GM10847 (cell line): ENCODE results near the gene TSTD1.

Source experiments
- POLR2A ChIP-seq: IDR thresholded peaks from 2 replicates; pipeline ENCODE4 v1.6.1; 2011; ENCODE audit not compliant: insufficient read length; ENCODE audit errors: extremely low read depth

The TSTD1 gene

GRCh38 chr1:161047436-161048420, 9.0 kb upstream of the TSTD1 start:
- TF ChIP-seq POLR2A = no peak

GRCh38 chr1:161046605-161047228, 8.0 kb upstream of the TSTD1 start:
- TF ChIP-seq POLR2A = no peak

DNA sequence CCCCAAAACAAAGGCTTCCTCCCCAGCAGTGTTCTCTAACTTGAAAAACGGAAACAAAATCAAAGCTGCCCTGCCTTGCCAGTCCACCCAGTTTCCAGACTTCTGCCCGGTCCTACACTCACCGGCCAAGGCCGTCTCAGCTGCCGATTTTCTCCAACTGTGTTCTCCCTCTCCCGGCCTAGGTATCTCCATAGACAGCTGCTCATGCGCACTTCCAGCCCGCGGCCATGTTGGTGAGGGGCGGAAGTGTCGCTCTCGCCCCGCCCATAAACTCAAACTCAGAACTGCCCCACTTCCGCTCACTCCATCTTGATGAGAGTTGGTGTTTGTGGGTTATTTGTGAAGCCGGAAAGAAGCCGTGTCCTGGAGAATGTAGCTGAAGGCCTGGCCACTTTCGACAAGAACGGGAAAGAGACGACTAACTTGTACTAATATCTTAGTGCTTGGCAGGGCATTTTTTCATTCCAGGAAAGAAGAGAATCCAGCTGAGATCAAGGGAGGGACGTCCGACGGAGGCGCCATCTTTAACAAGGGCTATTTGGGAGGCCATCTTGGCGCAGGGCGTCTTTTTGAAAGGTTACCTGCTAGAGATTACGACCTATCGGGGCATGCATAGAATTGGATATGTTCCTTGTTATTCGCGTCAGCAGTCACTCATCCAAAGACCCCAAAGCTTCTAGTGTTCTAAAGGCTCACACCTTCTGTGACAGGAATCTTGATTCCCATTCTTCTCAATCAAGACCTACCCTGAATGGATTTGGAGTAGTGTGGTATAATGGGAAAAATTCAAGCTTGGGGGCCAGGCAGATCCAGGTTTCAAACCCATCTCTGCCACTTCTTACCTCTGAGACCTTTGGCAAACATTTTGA, 7.2 kb upstream of the TSTD1 start, which contains the start of gene USF1:
TSS of gene USF1 (minus strand) at position 242 of the 869 bp plus-strand sequence. CDS start 2,702 bp downstream, outside the sequence.
- peak; percentile 57 for TF ChIP-seq POLR2A

GRCh38 chr1:161044908-161045735, 6.4 kb upstream of the TSTD1 start:
- peak; percentile 26 for TF ChIP-seq POLR2A

GRCh38 chr1:161044535-161044907, 5.8 kb upstream of the TSTD1 start:
- TF ChIP-seq POLR2A = no peak

- no peak for TF ChIP-seq POLR2A
Measured at GRCh38 chr1:161039546-161039945, 782 bp upstream of the TSTD1 start.

DNA sequence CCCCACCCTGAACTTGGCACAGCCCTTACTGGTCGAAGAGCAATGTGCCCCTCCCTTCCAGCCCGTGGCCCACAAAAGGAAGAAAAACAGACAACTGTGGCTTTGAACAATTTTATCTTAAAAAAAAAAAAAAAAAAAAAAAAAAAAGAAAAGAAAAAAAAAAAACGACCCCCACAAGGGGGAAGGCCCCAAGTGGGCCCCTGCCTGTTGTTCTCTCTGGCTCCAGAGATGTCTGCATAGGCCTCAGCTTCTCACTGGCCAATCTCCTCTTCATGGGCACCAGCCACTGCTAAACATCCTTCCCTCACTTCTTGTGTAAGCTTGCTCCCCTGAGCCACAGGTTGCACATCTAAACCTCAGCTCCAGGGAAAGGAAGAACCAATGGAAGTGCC, 386 bp upstream of the TSTD1 start:
- TF ChIP-seq POLR2A = no peak

- no peak for TF ChIP-seq POLR2A
Measured at GRCh38 chr1:161037661-161038522, 872 bp downstream of the TSTD1 start.

GRCh38 chr1:161033751-161034150, 5.0 kb downstream of the TSTD1 start:
- no peak for TF ChIP-seq POLR2A

DNA sequence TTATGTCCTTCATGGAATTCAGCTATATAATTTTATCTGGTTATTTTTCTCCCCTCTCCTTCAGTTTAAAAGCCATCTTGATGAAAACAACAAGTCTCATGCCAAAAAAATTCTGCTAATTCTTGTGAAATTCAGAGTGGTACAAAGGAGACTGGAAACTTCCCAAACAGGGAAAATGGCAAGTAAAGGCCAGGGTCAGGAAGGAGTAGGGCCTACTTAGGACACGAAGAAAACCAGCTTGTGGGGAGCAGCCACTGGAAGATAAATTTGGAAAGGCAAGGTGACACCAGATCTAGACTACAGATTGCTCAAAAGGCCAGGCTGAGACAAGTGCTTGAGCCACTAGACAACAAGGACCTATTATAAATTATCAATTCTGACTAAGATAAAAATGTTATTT, 6.4 kb downstream of the TSTD1 start:
- no peak for TF ChIP-seq POLR2A

- no peak for TF ChIP-seq POLR2A
Measured at GRCh38 chr1:161031874-161032273, 6.9 kb downstream of the TSTD1 start.

DNA sequence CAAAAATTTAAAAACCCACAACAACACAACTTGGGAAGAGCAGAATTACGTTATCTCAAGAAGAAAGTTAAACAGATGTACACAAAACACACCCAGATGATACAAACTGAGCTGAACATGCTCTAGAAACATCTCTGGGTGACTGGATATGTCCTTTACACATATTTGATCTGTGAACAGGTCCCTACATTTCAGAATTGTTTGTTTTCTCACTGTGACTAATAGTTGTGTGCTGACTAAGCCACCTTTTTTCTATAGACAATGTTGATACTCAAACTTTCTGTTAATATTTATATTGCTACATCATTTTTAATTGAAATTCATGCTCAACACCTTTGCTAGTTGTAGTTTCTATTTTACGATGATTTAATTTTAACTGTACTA, 16.8 kb downstream of the TSTD1 start:
- TF ChIP-seq POLR2A = no peak

GRCh38 chr1:161021165-161021969, 17.4 kb downstream of the TSTD1 start:
- TF ChIP-seq POLR2A = no peak
